NCI-H2107 treated with DMSO at 0.1 percent for 48 hours (cell line): ENCODE results near the gene CALN1.

Experiments
- DNase-seq: peaks from one replicate; lab custom pipeline; 2025; ENCODE audit not compliant: unreplicated experiment; lab: John Stamatoyannopoulos, UW

CALN1 gene

DNA sequence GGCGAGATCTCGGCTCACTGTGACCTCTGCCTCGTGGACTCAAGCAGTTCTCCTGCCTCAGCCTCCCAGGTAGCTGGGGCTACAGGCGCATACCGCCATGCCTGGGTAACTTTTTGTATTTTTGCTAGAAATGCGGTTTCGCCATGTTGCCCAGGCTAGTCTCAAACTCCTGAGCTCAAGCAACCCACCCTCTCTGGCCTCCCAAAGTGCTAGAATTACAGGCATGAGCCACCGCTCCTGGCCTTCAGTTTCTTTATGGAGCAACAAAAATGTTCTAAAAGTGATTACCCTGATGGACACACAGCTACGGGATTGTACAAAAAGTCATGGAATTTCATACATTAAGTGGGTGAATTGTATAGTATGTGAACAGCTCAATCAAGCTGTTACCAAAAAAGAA is 216.0 kb downstream of the CALN1 start:
- DNase-seq: no peak

DNA sequence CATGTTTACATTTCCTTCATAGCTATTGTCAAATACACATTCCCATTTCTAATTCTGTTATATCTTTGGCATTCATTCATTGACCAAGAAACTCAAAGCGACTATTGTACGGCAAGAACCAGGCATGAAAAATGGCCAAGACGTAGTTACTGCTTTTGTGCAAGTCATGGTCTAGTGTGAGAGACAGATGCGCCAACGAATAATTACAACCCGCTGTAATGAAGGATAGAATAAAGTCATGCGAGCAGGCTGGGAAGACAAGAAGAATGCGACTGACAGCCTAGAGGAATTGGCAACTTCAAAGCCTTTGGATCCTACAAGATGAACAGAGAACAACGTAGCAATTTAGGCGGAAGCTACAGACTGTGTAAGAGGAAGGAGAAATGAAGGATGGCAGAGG is 221.2 kb downstream of the CALN1 start:
- no peak for DNase-seq

DNA sequence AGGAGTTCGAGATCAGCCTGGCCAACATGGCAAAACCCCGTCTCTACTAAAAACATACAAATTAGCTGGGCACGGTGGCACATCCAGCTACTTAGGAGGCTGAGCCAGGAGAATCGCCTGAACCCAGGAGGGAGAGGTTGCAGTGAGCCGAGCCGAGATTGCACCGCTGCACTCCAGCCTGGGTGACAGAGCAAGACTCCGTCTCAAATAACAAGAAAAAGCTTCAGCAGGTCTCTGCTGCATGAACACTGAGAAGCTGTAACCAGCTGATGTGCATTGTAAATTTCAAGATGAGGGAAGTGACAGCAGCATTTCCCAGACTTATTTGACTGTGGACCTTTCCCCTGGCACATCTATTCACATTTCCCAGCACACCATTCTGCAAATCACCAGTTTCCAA is 222.0 kb downstream of the CALN1 start:
- no peak for DNase-seq

DNA sequence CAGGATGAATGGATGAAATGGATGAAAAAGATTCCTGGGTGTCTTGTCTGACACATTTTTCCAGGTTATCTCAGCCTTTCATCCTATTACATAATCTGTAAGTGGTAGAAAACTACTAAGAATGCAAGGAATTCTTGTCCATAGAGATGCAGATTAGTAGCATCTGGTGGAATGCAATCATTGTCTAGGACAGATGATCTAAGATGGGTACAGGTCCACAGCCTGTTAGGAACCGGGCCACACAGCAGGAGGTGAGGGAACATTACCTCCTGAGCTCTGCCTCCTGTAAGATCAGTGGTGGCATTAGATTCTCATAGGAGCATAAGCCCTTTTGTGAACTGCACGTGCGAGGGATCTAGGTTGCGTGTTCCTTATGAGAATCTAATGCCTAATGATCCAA is 225.0 kb downstream of the CALN1 start:
- DNase-seq: no peak

DNA sequence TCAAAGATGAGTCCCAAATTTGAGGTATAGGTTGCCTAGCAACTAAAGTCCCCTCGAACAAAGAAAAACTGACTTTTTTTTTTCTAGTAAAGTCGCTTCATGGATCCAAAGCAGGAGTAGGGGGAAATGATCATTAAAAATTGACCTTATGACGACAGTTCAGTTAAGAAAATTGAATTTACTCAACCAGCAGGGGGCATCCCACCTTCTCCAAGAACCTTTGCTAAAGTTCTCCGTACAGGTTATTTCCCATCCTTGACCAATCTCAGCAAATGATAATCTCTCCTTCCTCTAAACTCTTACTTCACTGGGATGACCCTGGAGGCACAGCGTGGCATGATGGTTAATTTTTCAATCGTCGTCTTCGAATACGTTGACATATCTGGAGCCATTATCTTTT is 228.3 kb downstream of the CALN1 start:
- DNase-seq: no peak

DNA sequence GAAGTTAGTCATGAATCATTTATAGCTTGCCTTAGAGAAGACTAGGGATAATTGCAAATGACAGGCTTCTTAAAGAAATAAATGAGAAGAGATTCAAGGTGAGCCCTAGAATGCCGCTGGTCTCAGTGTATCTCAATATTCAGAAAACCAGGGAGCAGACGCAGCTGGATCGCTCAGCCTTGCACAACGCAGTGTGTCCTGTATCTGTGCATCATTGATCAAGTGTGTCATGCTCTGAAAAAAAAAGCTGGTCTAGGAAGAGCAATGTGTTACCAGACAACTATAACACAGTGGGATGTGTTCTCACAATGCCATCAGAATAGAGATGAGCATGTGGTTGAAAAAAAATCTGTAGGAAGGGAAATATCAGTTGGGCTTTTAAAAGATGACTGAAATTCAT is 230.1 kb downstream of the CALN1 start:
- DNase-seq: no peak

DNA sequence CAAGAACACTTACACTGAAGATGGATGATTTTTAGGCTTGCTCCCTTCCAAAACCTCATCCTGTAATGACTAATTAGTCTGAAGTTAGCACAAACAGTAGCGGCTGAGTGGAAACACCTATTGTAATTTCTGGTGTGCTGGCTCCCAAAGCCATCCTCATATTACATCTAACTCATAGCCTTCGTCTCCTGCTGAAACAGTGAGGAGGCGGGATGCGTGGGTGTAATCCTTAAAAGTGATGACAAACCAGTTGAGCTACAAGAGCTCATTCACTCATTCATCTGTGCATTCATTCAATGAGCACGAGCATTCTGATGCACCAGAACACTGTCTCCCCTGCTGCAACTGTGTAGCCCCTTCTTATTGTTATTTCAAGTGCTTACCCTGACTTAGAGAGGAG is 235.3 kb downstream of the CALN1 start:
- no peak for DNase-seq

DNA sequence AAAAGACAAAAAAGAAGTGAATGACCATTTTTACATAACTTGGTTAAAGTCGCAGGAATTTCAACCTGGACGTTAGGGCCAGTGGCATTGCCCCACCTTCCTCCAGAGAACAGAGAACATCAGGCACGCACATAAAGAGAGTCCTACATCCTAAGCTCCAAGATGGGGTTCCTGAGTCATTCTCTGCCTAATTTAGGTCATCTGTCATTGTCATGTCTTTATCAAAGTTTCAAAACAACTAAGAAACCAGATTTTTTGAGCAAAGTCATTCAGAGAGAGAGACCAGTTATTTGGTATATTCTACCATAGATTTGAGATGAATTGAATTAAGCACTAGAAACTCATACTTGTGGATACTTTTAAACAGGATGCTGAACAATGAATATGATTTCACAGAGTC is 241.7 kb downstream of the CALN1 start:
- DNase-seq: no peak

DNA sequence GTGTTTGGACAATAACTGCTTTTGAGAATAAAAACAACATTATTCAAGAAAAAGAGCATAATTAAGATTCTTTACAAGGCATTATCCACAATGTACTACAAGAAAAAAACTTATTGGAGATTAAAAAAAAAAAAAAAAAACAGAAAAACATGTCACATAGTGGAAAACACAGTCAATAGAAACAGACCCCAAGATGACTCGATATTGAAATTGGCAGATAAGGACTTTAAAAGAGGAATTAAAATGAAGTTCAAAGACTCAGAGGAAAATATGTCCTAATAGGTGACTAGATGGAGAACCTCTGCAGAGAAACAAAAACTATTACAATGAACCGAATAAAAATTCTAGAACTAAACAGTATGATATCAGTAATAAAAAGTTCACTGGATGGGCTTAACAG is 248.9 kb downstream of the CALN1 start:
- DNase-seq: no peak

DNA sequence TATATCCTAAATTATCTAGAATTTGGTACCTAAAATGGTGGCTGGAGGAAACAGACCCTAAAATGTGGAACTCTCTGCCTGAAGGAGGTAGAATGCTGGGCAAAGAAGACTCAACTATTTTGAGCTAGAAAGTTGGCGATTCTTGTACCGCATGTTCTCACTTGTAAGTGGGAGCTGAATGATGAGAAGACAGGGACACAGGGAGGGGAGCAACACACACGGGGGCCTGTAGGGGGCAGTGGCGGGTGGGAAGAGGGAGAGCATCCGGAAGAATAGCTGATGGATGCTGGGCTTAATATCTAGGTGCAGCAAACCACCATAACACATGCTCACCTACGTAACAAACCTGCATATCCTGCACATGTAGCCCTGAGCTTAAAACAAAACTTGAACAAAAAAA is 250.6 kb downstream of the CALN1 start:
- DNase-seq: no peak

DNA sequence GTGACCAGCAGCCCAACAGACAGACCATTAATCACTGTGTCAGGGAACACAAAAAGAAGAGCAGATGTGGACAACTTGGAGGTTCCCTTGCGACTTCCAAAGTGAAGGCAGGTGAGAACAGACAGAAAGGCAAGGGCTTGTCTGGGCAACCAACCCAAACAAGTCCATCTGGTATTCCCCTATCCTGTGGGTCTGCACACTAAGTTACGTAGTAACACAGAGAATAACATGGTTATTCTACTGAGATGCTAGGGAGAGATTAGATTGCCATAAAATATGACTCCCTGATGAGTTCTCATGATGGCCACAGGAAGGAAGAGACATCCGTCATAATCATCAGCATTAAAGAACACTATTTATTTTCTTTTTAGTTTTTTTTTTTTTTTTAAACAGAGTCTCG is 252.2 kb downstream of the CALN1 start:
- DNase-seq: no peak

DNA sequence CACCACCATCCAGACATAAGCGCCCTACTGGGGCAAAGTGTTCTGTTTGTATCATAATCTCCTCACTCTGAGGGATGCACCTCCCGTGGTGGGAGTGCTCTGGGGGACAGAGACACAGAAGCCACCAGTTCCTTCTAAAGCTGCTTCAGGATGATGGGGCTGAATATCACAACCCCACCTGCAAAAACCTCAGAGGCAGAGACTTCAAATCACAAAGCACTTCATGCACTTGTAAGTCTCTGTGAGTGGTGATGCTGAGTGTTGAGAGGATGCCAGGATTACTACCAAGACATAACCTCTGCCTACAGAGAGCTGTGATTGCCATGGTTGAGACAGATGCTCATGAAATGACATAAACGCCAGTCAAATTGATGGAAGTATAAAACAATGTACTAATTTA is 255.5 kb downstream of the CALN1 start:
- DNase-seq: no peak

DNA sequence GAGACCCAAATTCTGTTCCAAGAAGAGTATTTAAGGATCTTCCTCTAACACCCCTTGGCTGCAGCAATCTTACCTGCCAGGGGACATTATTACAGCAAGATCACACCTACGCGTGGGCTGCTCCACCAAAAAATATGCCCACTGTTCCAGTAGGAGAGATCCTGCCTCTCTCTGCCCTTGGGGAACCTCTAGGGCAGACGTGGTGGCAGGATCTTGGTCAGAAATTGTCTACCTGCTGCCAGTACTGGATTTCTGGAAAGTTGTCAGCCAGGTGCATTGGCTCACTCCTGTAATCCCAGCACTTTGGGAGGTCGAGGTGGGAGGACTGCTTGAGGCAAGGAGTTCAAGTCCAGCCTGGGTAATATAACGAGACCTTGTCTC is 259.0 kb downstream of the CALN1 start:
- no peak for DNase-seq

DNA sequence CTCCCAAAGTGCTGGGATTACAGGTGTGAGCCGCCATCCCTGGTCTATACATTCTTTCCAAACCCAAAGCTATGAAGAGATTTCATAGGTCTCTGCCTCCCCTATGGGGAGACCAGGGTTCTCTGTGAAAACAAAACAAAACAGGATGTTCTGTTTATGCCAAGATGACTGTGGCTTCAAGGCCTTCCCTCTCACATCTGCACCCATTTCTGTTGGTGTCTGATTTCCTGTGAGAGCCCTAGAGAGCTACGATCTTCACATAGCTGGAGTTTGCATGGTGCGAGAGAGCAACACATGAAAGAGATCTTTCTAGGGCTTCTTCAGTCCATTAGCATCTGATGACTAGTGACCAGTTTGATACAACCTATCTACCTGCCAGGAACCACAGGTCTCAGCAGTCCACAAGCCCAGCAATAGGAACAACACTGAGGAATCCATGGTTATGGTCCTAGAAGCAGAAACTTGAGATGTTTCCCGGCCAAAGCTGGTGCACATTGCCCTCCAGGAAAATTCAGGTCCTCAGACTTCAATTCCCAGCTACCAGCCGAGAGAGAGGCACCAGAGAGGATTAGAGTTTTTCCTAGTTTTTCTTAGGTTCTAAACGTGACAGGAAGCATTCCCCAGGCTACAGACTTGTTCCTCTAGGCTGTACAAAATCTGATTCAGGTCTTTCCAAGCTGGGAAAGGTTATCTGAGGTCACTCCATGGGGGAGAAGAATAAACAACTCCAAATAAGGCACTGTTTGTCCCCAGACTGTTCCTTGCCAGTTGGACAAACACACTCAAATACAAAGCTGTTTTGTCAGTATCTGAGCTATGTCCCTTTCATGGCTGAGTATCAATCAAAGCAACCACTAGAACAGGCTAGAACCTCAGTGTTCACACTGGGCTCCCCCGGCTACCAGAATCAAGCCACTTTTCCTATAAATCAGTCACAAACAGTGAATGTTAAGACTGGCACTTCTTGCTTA is 259.7 kb downstream of the CALN1 start:
- DNase-seq: no peak

DNA sequence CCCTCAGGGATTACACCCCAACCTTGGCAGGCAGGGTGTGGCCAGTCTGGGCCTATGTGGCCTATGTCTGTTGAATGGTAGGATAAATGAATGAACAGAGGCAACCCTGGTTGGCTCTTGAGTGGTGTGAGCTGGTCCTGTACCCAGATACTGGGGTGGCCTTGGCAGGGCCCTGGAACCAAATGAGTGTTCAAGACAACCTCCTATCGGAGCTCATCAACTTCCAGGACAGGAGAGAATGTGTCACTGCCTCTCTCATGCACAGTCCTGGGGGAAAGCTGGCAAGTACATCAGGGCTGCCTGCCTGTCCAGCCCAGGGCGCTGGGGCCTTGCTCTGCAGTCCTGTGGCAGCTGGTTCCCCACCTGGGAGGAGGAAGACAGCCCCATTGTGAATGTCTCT is 271.6 kb downstream of the CALN1 start:
- no peak for DNase-seq

DNA sequence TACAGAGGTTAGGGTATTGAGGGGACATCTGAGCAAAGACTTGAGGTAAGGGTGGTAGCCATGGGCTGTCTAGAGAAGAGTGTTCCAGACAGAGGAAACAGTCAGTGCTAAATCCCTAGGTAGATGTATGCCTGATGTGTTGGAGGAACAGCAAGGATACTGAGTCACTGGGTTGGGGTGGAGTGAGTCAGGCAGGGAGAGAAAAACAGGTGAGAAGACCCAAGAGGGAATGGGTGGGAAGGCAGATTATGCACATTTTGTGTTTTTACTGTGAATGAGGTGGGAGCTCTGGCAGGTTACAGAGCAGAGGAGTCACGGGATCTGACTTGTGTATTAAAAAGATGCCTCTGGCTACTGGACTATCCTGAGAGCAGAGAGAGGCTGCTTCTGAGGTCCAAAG is 285.0 kb downstream of the CALN1 start:
- no peak for DNase-seq

DNA sequence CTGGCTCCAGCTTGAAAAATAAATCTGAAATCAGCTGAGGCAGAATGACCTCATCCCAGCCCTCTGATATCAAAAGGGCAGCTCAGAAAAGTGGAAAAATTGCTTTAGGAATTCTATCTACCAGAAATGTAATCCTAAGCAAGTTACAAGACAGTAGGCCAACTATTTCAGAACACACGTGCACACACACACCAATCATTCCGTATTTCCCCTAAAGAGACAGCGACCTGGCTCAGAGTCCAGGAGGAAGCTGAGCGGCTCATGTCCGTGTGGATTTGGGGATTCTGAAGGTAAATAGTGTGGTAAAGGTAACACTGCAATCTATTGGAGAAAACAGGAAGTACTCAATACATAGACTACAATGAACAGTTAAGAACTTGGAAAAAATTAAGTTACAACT is 288.2 kb downstream of the CALN1 start:
- DNase-seq: no peak

DNA sequence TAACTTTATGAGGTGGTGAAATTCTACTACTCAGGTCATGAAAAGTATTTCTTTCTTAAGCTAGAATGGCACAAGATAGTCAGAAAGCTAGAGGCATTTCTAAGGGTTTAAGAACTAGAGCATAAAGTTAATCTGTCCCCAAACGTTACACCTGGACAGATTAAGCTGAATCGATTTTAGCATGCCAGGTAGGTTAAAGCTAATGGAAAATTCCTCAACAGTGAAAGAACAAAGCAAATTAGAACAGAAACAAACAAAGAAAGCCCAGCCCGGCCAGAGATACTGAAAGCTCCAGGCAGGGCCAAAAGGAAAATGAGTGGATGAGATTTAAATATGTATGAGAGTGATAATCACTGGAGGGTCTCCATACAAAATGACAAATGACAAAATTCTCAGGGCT is 293.8 kb downstream of the CALN1 start:
- DNase-seq: no peak

DNA sequence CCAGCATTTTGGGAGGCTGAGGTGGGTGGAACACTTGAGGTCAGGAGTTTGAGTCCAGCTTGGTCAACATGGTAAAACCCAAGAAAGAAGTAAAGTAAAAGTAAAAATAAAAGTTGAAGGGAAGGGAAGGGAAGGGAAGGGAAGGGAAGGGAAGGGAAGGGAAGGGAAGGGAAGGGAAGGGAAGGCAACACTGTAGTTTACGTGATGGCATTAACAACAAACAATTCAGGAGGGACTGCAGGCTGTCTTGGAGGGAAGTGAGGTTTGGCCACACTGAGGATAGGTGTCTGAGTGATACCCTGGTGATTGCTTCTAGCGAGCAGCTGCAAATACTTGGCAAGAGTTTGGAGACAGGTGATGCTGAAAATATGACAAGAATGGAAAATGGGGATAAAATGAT is 298.0 kb downstream of the CALN1 start:
- no peak for DNase-seq

DNA sequence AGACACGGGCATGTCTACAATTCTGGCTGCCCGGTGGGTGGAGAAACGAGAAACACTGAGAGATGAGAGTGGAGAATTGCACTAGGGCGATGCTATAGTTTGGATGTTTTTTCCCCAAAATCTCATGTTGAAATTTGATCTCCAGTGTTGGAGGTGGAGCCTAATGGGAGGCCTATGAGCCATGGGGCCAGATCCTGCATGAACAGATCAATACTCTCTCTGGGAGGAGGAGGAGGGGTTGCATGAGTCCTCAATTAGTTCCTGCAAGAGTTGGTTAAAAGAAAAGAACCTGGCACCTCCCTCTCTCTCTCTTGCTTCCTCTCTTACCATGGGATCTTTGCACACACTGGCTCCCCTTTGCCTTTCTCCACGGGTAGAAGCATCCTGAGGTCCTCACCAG is 299.1 kb downstream of the CALN1 start:
- no peak for DNase-seq

DNA sequence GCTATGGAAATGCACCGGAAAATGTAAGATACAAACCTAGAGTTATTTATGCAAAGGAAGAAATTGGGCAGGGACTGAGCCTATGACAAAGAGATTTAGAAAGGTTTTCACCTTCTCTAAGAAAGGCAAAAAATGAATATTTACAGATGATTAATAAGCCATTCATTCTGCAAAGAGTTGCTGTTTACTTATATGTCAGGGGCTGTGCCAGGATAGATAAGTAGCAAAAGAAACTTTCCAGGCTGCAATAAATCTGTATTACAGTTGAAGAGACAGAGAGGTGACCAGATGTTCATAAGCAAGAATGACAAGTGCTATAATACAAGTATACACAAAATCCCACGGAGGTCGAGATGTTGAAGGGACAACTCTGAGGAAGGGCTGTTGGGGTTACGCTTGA is 299.6 kb downstream of the CALN1 start:
- DNase-seq: no peak

DNA sequence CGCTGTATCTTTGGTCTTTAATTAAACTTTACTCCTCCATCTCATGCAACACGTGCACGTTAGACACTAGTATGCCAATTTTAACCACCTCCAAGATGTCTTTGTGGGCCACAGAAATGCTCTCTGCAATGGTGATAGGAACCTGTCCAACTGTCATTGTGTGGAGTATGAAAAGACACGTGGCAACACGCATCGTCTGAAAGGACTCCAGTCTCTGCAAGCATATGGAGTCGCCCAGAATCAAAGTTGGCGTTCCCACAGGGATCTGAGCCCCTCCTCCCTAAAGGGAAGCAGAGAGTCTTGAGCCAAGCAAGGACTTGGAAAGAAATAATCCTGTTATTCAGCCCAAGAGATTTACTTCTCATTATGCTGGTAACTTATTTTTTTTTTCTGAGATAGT is 301.1 kb downstream of the CALN1 start:
- no peak for DNase-seq

DNA sequence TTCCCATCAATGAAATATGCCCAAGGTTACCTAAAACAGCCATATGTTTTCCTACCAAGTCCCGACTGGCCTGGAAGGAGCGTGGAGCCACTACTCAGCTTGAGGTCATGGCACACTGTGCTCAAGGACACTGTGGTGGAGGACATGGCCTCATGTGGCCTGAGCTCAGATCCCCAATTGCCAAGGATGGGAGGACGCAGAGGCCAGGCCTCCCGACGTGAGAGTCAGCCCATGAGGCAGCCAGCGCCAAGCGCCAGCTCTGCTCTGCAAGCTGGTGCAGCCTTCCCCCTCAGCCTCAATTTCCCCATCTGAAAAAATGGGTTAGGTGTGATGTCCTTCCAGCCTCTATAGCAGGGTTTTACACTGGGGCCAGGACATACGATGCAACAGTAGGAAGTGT is 302.6 kb downstream of the CALN1 start:
- no peak for DNase-seq
